Measurements from ENCODE around the gene PSMD2. TPM values are rescaled to one million over a fixed set of nuclear protein-coding genes. Genes with fewer than 3 reads are reported as not detected.

The PSMD2 gene
- total RNA-seq, 1 donor from 2014 or later, result 507 TPM

DNA sequence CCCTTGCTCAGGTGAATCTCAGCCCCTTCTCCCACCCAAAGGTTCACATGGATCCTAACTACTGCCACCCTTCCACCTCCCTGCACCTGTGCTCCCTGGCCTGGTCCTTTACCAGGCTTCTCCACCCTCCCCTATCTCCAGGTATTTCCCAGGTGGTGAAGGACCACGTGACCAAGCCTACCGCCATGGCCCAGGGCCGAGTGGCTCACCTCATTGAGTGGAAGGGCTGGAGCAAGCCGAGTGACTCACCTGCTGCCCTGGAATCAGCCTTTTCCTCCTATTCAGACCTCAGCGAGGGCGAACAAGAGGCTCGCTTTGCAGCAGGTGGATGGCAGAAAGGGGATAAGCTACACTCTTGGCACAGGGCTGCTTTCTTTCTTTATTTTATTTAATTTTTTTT, 42.9 kb downstream of the PSMD2 start:
- Histone ChIP-seq H3K4me3 (ENCODE audit: low read depth, low read length) (no peak overlapping the region), H3K36me3 (ENCODE audit: control insufficient read depth, insufficient read depth, low read length) (peaks cover 23% of the 10 kb centered on the region), H3K27me3 (ENCODE audit: control insufficient read depth, insufficient read depth, low read length) (no peaks in the 10 kb centered on the region)
- TF ChIP-seq, protein P1, sequence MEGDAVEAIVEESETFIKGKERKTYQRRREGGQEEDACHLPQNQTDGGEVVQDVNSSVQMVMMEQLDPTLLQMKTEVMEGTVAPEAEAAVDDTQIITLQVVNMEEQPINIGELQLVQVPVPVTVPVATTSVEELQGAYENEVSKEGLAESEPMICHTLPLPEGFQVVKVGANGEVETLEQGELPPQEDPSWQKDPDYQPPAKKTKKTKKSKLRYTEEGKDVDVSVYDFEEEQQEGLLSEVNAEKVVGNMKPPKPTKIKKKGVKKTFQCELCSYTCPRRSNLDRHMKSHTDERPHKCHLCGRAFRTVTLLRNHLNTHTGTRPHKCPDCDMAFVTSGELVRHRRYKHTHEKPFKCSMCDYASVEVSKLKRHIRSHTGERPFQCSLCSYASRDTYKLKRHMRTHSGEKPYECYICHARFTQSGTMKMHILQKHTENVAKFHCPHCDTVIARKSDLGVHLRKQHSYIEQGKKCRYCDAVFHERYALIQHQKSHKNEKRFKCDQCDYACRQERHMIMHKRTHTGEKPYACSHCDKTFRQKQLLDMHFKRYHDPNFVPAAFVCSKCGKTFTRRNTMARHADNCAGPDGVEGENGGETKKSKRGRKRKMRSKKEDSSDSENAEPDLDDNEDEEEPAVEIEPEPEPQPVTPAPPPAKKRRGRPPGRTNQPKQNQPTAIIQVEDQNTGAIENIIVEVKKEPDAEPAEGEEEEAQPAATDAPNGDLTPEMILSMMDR (IDR thresholded peaks at IDR 0.05; ENCODE audit: insufficient read depth, low read length, severe bottlenecking), result no peak
- DNase-seq (ENCODE audit: low read depth) (peak; percentile 84), FAIRE-seq (peak; percentile 85)

DNA sequence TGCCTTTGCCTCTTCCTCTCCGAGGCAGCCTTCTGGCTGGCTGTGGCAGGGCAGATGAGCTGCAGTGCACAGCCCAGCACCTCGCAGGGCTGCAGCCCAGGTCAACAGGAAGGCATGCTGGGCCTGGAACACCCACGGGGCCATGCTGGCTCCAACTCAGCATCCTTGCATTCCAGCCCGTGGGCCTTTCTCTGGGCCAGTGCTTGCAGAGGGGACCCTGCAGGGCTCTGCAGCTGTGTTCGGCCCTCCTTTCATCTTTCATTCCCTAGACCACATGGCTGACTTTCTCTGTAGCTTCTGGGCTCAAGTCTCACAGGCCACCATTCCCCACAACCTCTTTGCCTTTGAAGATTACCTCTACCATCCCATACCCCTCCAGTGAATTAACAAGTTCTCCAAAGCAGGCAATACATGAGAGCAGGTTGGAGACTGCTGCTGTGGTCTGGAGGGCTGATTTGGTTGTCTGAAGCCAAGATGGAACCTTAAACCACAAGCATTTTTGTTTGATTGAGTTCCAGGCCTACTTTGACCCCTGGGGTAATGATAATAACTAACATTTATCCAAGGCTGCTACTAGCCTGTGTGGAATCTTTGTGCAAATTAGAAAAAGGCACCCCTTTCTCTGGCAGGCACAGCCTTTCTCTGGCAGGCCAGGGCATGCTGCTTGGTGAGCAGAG, 44.3 kb downstream of the PSMD2 start:
- TF ChIP-seq, protein P1 (IDR thresholded peaks at IDR 0.05; ENCODE audit: insufficient read depth, low read length, severe bottlenecking), result no peak
- H3K27me3 ChIP-seq (ENCODE audit: control insufficient read depth, insufficient read depth, low read length), result no peaks in the 10 kb centered on the region
- H3K4me3 ChIP-seq (ENCODE audit: low read depth, low read length), result no peak overlapping the region
- DNase-seq (ENCODE audit: low read depth), result no peak
- FAIRE-seq, result no peak
- peaks cover 23% of the 10 kb centered on the region for H3K36me3 ChIP-seq (ENCODE audit: control insufficient read depth, insufficient read depth, low read length)

DNA sequence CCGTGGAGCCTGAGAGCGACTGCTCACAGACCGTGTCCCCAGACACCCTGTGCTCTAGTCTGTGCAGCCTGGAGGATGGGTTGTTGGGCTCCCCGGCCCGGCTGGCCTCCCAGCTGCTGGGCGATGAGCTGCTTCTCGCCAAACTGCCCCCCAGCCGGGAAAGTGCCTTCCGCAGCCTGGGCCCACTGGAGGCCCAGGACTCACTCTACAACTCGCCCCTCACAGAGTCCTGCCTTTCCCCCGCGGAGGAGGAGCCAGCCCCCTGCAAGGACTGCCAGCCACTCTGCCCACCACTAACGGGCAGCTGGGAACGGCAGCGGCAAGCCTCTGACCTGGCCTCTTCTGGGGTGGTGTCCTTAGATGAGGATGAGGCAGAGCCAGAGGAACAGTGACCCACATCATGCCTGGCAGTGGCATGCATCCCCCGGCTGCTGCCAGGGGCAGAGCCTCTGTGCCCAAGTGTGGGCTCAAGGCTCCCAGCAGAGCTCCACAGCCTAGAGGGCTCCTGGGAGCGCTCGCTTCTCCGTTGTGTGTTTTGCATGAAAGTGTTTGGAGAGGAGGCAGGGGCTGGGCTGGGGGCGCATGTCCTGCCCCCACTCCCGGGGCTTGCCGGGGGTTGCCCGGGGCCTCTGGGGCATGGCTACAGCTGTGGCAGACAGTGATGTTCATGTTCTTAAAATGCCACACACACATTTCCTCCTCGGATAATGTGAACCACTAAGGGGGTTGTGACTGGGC, 45.7 kb downstream of the PSMD2 start:
- FAIRE-seq, result no peak

DNA sequence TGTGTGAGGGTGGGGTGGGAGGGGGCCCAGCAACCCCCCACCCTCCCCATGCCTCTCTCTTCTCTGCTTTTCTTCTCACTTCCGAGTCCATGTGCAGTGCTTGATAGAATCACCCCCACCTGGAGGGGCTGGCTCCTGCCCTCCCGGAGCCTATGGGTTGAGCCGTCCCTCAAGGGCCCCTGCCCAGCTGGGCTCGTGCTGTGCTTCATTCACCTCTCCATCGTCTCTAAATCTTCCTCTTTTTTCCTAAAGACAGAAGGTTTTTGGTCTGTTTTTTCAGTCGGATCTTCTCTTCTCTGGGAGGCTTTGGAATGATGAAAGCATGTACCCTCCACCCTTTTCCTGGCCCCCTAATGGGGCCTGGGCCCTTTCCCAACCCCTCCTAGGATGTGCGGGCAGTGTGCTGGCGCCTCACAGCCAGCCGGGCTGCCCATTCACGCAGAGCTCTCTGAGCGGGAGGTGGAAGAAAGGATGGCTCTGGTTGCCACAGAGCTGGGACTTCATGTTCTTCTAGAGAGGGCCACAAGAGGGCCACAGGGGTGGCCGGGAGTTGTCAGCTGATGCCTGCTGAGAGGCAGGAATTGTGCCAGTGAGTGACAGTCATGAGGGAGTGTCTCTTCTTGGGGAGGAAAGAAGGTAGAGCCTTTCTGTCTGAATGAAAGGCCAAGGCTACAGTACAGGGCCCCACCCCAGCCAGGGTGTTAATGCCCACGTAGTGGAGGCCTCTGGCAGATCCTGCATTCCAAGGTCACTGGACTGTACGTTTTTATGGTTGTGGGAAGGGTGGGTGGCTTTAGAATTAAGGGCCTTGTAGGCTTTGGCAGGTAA, 46.5 kb downstream of the PSMD2 start:
- Histone ChIP-seq H3K36me3 (ENCODE audit: control insufficient read depth, insufficient read depth, low read length) (peaks cover 23% of the 10 kb centered on the region), H3K27me3 (ENCODE audit: control insufficient read depth, insufficient read depth, low read length) (no peaks in the 10 kb centered on the region), H3K4me3 (ENCODE audit: low read depth, low read length) (no peak overlapping the region)
- TF ChIP-seq, protein P1 (IDR thresholded peaks at IDR 0.05; ENCODE audit: insufficient read depth, low read length, severe bottlenecking), result peak; percentile 74
- FAIRE-seq (no peak), DNase-seq (ENCODE audit: low read depth) (peak; percentile 66)

More for the DNA sequence above, 45.7 kb downstream of the PSMD2 start:
- H3K27me3 ChIP-seq (ENCODE audit: control insufficient read depth, insufficient read depth, low read length), result no peaks in the 10 kb centered on the region
- DNase-seq (ENCODE audit: low read depth), result no peak
- TF ChIP-seq, protein P1 (IDR thresholded peaks at IDR 0.05; ENCODE audit: insufficient read depth, low read length, severe bottlenecking), result no peak
- peaks cover 23% of the 10 kb centered on the region for H3K36me3 ChIP-seq (ENCODE audit: control insufficient read depth, insufficient read depth, low read length)
- no peak overlapping the region for H3K4me3 ChIP-seq (ENCODE audit: low read depth, low read length)

DNA sequence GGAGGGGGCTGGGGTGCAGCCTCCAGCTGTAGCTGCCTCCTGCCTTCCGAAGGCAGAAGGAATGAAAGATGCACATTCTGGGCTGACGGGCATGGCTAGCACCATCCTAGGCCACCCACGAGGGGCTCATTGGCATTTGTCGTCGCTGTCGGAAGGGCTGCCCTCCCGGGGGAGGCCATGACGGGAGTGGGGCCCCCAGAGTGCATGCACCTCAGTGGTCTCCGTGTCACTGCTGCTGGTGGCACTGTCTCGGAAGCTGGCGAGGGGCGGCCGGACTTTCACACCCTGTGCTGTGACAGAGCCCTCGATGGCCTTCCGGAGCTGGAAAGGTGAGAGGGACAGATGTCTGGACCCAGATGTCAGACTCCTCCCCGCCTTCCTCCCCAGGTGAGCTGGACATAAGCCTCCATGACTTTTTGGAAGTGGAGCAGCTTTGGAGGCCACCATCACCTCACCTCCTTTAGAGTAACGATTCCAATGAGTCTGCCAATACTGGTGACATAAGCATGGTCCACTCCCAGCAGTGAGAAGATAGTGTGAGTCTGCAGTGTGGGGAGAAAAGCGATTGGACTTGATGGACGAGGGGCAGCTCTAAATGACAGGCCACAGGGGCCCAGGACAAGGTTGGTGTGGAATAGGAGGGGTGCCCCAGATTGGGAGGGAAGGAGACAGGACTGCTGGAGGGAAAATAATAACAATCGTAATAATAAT, 47.6 kb downstream of the PSMD2 start:
- H3K27me3 ChIP-seq (ENCODE audit: control insufficient read depth, insufficient read depth, low read length), result no peaks in the 10 kb centered on the region
- H3K4me3 ChIP-seq (ENCODE audit: low read depth, low read length), result no peak overlapping the region
- peaks cover 19% of the 10 kb centered on the region for H3K36me3 ChIP-seq (ENCODE audit: control insufficient read depth, insufficient read depth, low read length)
- TF ChIP-seq, protein P1 (IDR thresholded peaks at IDR 0.05; ENCODE audit: insufficient read depth, low read length, severe bottlenecking), result no peak
- DNase-seq (ENCODE audit: low read depth) (no peak), FAIRE-seq (no peak)

All from bronchial epithelial cell (primary cell).